MM.1S (cell line): ENCODE results near the gene MAPK12.

ENCODE experiments used
- DNase-seq: peaks from one replicate; pipeline ENCODE4 v3.0.0-alpha.2; 2015
- H2AFZ ChIP-seq: fragments of 300-600 bp; sonication (generic); 2 replicates; pipeline ENCODE4 v1.6.0; 2016; ENCODE audit warnings: antibody characterized with exemption, low read length
- H3F3A ChIP-seq: fragments of 300-600 bp; sonication (generic); 2 replicates; pipeline ENCODE4 v1.6.1; 2016; ENCODE audit warnings: mild to moderate bottlenecking, antibody characterized with exemption, low read length, moderate library complexity, mixed read lengths; ENCODE audit not compliant: insufficient read depth
- H3K27ac ChIP-seq: fragments of 300-600 bp; sonication (generic); 2 replicates; pipeline ENCODE4 v1.5.1; 2016; ENCODE audit warnings: mild to moderate bottlenecking, low read length
- H3K27me3 ChIP-seq: fragments of 300-600 bp; sonication (generic); replicated peaks from 2 replicates; pipeline ENCODE4 v1.6.0; 2016; ENCODE audit warnings: low read length; ENCODE audit not compliant: insufficient read depth
- H3K36me3 ChIP-seq: fragments of 300-600 bp; sonication (generic); replicated peaks from 2 replicates; pipeline ENCODE4 v1.6.1; 2016; ENCODE audit warnings: mild to moderate bottlenecking, low read length, mixed read lengths; ENCODE audit not compliant: insufficient read depth
- H3K4me1 ChIP-seq: fragments of 300-600 bp; sonication (generic); 2 replicates; pipeline ENCODE4 v1.6.1; 2016; ENCODE audit warnings: low read length, mixed read lengths
- H3K4me2 ChIP-seq: fragments of 300-600 bp; sonication (generic); 2 replicates; pipeline ENCODE4 v1.6.0; 2016; ENCODE audit warnings: low read depth, low read length
- H3K4me3 ChIP-seq: fragments of 300-600 bp; sonication (generic); 2 replicates; pipeline ENCODE4 v1.5.1; 2016; ENCODE audit warnings: low read length, mixed read lengths
- H3K79me2 ChIP-seq: fragments of 300-600 bp; sonication (generic); 2 replicates; pipeline ENCODE4 v1.6.1; 2016; ENCODE audit warnings: mixed run types, low read length, mixed read lengths
- H3K9ac ChIP-seq: fragments of 300-600 bp; sonication (generic); 2 replicates; pipeline ENCODE4 v1.6.1; 2016; ENCODE audit warnings: low read length, mixed read lengths
- H3K9me2 ChIP-seq: fragments of 300-600 bp; sonication (generic); replicated peaks from 2 replicates; pipeline ENCODE4 v1.6.1; 2016; ENCODE audit warnings: mild to moderate bottlenecking, low read length, mixed read lengths; ENCODE audit not compliant: insufficient read depth
- H3K9me3 ChIP-seq: fragments of 300-600 bp; sonication (generic); replicated peaks from 2 replicates; pipeline ENCODE4 v1.6.1; 2016; ENCODE audit warnings: mild to moderate bottlenecking, low read length, mixed read lengths; ENCODE audit not compliant: insufficient read depth
- H4K20me1 ChIP-seq: fragments of 300-600 bp; sonication (generic); 2 replicates; pipeline ENCODE4 v1.6.1; 2016; ENCODE audit warnings: mild to moderate bottlenecking, low read length, moderate library complexity, mixed read lengths; ENCODE audit not compliant: insufficient read depth
- CTCF ChIP-seq: fragments of 300-600 bp; sonication (generic); IDR thresholded peaks from 2 replicates; pipeline ENCODE4 v1.5.1; 2016; ENCODE audit warnings: antibody characterized with exemption, low read length, mixed read lengths
- EZH2 ChIP-seq: fragments of 300-600 bp; sonication (generic); optimal IDR thresholded peaks from 2 replicates; pipeline ENCODE3; 2017; ENCODE audit warnings: low read depth, mild to moderate bottlenecking, antibody characterized with exemption, low read length, mixed read lengths
- EZH2phosphoT487 ChIP-seq: fragments of 300-600 bp; sonication (generic); IDR thresholded peaks from 2 replicates; pipeline ENCODE4 v1.6.1; 2018; ENCODE audit warnings: antibody characterized with exemption, low read length

MAPK12 gene

GRCh38 chr22:50298937-50299784, 37.7 kb upstream of the MAPK12 start:
- Histone ChIP-seq H3K9me3 (no peaks in the 10 kb centered on the region), H3K79me2 (peaks cover 17% of the 10 kb centered on the region), H3K4me3 (no peak overlapping the region), H3K27ac (no peak overlapping the region), H3K9ac (no peak overlapping the region), H3K36me3 (no peaks in the 10 kb centered on the region), H4K20me1 (no peaks in the 10 kb centered on the region), H3K27me3 (no peaks in the 10 kb centered on the region), H3F3A (no peaks in the 10 kb centered on the region), H3K9me2 (no peaks in the 10 kb centered on the region), H2AFZ (no peak overlapping the region), H3K4me2 (no peak overlapping the region), H3K4me1 (no peaks in the 10 kb centered on the region)
- TF ChIP-seq EZH2phosphoT487 (no peak), CTCF (no peak), EZH2 (no peak)
- DNase-seq, result no peak

- Histone ChIP-seq H3K9me3 (no peaks in the 10 kb centered on the region), H3K79me2 (peaks cover 14% of the 10 kb centered on the region; the same call in 1 of the 2 replicates), H3K27ac (no peak overlapping the region), H3F3A (no peaks in the 10 kb centered on the region), H2AFZ (no peak overlapping the region), H3K9ac (no peak overlapping the region), H3K27me3 (no peaks in the 10 kb centered on the region), H3K4me1 (no peaks in the 10 kb centered on the region), H3K4me3 (no peak overlapping the region), H4K20me1 (no peaks in the 10 kb centered on the region), H3K4me2 (no peak overlapping the region), H3K9me2 (no peaks in the 10 kb centered on the region), H3K36me3 (no peaks in the 10 kb centered on the region)
- TF ChIP-seq CTCF (no peak), EZH2 (no peak), EZH2phosphoT487 (no peak)
- no peak for DNase-seq
Measured at GRCh38 chr22:50298266-50298637, 36.8 kb upstream of the MAPK12 start.

- TF ChIP-seq EZH2phosphoT487 (no peak), EZH2 (no peak), CTCF (no peak)
- no peak for DNase-seq
- Histone ChIP-seq H3K9me3 (no peaks in the 10 kb centered on the region), H3K27me3 (no peaks in the 10 kb centered on the region), H3K27ac (no peak overlapping the region), H3K4me3 (no peak overlapping the region), H3F3A (no peaks in the 10 kb centered on the region), H3K79me2 (peaks cover 17% of the 10 kb centered on the region; the same call in 1 of the 2 replicates), H3K9ac (no peak overlapping the region), H3K9me2 (no peaks in the 10 kb centered on the region), H2AFZ (no peak overlapping the region), H4K20me1 (no peaks in the 10 kb centered on the region), H3K4me1 (no peaks in the 10 kb centered on the region), H3K36me3 (no peaks in the 10 kb centered on the region), H3K4me2 (no peak overlapping the region)
Measured at GRCh38 chr22:50297510-50298265, 36.2 kb upstream of the MAPK12 start.
